ENCODE measurements around the gene ZSCAN20.
"Not testable (repeated sequence)": the region's sequence is repeated elsewhere in the genome, so short reads cannot be mapped to it uniquely, and the experiment has no call there.

The ZSCAN20 gene

DNA sequence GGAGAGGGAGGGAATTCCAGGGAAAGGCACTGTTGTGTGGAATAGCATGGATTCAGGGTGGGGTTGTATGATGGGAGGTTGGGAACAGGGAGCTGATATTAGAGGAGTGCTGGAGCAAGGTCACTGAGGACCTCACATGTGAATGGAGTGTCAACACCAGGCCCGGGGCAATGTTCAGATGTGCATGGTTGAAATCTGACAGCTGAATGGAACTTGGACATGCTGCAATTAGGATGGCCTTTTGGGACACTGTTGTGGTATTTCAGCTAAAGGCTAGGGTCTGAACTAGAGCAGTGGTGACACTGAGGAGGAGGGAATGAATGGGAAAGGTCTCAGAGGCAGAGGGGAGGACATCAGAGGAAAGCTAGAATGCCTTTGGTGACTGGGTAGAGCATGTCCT lies 25.0 kb downstream of the ZSCAN20 start:
- DNase-seq = no peak

DNA sequence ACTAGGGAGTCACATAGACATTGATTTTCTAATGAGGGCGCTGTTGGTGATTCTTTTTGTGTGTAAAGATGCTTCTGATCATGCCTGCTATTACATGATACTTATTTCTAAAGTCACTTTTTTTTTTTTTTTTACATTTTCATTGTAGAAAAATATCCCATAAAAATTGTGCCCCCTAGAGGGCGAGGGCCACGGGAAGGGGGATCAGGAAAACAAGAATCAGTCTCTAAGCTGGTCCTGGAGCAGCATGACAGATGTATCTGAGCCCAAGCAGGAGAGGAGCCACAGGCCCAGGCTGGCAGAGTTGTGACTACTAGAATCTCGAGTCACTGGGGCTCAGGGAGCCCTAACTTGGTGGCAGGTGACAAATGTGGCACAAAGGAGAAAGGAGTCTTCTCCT lies 28.1 kb downstream of the ZSCAN20 start:
- no peak for DNase-seq

DNA sequence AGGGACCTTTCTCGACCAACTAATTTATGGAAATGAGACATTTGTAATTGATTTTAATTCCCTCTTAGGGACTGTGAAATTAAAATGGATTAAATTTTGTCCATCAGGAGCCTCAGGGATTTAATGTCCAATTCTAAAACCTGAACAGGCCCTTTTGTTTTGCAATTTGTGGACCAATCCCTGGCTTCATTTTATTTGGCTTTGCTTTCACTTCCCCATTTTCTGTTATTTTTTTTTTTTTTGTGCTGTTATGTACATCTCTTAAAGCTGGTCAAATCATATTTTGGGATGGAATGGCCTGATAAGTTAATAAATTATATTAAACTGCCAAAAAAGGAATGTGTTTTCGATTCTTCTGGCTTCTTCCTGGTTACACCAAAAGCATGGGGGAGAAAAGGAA lies 28.9 kb downstream of the ZSCAN20 start:
- DNase-seq = no peak

DNA sequence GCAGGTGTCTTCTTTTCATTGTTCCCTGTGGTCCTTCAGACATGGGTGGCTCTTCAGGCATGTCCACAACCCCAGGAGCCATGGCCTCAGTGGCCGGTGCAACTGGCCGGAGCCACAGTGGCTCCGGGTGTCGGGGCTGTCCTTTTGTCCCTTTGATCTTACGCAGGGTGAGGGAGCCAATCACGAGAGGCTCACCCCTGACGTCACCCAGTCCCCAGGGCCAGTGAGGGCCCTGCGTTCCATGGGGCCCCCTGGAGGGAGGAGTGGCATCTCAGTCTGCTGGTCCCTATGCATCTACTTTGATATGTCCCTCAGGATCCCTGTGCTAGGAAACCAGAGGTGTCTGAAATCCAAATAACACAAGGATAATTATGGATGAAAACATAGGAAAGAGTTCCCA lies 29.3 kb downstream of the ZSCAN20 start:
- DNase-seq = no peak

DNA sequence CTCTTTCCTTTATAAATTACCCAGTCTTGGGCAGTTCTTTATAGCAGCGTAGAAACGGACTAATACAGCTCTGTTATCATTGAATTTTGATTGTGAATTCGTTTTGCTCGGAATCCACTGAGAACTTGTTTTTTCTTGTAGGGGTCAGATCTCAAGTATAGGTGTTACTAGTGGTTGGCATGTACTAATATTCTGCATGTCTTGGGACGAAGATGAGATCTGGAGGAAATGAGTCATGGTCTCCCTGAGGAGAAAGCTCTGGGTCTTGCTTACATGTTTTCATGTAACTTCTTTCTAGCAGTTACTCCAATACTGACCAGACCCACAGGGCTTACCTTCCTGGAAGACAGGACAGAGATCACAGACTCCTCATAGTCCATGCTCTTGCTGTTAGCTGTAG lies 30.3 kb downstream of the ZSCAN20 start:
- DNase-seq = no peak

DNA sequence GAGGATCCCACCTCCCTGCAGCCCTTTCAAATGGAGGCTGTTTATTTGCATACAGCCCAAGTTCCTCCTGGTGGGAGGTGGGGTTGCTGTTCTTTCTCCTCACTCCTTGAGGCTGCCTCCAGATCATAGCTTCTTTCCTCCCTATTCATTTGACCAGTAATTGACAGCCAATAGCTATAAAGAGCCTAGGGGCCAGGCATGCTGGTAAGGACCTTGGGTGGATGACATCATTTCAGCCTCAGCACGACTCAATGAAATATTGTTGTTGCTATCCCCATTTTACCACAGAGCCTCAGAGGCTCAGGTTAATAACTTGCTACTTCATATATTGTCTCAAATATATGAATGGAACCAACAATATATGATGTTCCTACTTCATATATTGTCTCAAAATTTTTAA lies 31.1 kb downstream of the ZSCAN20 start:
- no peak for DNase-seq

DNA sequence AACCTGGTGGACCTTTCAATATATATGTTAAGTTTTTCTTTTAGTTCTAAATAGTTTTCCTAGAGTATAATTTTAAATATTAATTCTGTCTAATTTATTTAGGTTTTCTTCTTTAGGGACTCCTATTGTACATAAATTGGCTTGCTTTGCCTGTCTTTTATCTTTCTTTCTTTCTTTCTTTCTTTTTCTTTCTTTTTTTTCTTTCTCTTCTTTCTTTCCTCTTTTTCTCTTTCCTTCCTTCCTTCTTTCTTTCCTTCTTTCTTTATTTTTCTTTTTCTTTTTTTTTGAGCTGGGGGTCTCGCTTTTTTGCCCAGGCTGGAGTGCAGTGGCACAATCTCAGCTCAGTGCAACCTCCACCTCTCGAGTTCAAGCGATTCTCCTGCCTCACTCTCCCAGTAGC lies 35.2 kb downstream of the ZSCAN20 start:
- no peak for DNase-seq

DNA sequence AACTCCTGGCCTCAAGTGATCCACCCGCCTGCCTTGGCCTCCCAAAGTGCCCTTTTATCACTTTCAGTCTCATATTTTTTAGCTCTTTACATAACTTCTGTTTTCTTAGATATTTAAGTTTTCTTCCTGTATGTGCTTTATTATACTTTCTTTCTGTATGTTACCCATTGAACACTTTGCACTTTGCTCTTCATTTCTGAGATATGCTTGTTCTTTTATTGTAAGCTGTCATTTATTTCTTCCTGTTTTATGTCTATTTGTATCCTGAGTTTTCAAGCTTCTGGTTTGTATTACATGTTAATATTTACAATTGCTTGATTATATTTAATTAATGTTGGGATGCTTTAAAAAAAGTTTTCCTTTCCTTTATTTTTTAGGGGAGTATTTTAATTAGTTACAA lies 35.7 kb downstream of the ZSCAN20 start:
- no peak for DNase-seq

DNA sequence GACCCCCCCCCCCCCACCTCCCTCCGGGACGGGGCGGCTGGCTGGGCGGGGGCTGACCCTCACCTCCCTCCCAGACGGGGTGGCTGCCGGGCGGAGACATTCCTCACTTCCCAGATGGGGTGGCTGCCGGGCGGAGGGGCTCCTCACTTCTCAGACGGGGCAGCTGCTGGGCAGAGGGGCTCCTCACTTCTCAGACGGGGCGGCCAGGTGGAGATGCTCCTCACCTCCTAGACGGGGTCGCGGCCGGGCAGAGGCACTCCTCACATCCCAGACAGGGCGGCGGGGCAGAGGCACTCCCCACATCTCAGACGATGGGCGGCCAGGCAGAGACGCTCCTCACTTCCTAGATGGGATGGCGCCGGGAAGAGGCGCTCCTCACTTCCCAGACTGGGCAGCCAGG lies 36.8 kb downstream of the ZSCAN20 start:
- not testable (repeated sequence) for DNase-seq

DNA sequence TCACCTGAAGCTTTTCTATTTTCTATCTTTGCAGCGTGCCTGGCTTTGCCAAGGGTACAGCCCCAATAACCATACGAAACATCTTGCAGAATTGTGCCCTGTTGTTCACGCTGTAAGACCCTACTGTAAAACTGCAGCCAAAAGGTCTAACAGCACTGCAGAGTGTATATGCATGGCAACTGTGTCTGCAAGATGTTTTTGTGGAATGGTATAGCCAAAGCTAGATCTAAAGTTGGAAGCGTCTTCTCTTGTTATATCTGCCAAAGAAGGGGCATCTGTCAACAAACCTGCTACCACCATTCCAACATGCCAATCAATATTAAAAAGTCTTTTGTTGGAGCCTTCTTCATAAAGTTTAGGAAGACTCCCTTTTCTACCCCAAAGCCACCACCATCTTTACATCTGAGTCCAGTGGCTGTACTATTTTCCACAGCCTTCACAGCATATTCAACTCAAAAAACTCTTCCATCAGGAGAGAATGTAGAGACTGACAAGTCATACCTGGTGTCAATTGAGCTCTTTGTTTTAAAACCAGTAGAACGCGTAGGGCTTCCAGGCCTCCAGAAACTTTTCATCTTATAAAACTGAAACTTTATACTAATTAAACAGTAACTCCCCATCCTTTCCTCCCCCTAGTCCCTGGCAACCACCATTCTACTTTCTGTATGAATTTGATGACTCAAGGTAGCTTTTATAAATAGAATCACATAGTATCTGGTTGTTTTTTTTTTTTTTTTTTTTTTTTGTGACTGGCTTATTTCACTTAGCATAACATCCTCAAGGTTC lies 40.0 kb downstream of the ZSCAN20 start:
- DNase-seq = no peak

DNA sequence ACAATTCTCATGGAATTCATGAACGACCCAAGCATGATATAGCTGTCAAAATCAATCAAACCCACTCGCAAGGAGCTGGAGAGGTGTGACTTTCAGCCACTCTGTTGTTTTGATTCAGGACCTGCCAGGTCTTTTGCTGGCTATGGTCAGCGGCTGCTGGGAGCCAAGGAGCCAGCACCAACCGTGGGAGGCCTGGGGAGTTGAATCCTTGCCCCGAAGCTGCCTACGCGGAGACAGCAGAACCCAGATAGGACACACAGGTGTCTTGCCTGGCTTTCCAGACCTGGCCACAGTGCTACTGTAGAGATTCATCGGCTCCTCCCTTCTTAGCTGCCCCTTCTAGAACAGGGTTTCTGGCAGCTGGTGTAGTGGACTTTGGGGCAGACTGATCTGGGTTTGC lies 42.7 kb downstream of the ZSCAN20 start:
- no peak for DNase-seq

DNA sequence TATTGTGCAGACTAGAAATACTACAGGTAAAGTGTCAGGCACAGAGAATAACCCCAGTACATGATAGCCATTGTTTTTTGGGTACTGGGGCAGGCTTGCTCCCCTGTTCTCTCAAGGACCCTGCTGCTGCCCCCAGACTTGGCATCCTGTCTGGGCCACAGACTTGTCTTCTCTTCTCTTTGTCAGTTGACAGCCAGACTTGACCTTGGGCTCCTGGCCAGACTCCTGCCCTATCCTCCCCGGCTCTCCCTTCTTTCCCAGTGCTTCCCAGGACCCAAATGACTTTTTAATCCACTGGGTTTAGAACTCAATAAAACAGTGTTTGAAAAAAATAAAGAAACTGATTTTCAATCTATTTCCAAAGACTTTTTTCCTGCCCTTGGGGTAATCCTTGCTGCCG lies 43.2 kb downstream of the ZSCAN20 start:
- DNase-seq = no peak

DNA sequence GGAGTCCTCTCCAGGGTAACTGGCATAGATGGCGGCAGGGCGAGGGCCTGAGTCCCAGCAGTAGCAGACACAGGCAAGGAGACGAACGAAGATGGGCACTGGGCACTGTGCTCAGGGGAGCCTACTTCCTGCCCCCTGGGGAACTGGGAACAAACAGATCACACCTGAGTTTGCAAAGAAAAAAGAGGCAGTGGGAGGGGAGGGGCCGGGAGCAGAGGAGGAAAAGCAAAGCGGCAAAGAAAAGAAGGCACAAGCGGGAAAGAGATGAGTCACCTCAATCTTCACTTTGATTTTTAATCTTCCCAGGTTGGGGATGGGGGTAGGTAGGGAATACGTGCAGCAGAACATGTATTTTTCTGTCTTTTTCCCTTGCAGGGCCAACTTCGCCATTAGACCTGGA lies 44.0 kb downstream of the ZSCAN20 start:
- no peak for DNase-seq

DNA sequence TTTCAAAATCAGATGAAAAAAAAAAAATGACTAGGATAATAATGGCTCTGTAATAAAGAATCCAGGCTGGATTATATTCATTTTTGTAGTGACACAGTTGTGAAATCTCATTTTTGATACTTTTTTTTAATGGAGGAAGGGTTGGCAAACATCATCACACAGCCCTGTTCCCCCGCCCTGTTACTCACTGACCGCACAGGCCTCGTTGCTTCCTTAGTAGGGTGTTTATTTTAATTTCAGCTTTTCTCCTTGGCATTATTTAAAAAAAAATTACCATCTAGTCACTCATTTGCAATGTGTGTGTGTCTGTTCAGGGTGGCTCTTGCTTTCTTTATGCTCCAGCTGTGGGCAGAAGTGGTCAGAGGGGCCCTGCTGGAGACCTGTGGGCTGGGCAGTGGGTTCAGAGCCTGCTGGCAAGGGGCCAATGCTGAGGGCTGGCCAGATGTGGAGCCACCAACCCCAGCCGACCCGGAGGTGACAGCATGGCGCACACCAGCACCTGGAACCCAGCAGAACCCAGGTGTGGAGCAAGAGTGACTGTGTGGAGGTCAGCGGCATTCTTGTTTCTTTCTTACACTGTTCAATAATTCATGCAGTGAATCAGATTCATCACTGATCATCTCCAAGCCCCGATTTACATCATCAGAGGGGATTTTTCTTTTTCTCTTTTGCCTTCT lies 44.6 kb downstream of the ZSCAN20 start:
- DNase-seq = no peak

DNA sequence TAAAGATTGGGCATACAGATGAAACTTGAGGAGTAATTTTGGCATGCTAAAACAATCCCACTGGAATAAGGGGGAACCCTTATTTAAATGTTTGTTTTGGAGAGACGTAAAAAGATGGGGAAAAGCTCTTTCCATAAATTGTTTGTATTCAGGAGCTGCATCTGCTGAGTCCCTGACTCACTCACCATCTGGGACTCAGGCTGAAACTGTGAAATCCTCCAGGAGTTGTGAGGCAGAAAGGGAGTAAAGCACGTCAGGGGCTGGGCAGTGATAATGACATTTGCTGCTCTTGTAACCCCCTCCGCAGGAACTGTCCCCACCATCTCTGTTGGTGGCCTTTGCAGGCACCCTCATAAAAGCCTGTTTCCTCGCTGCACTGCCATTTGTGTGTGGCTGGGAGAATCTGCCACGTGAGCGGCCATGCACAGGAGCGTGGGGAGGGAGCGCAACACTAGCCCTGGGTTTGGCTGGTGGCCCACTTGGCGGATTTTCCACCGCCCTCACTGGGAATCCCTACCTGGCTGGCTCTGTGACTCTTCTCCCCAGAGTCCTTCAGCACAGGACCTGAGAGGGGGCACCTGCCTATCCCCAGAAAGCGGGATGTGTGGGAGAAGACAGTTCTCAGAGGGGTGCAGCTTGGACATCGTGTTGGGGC lies 45.3 kb downstream of the ZSCAN20 start:
- no peak for DNase-seq

DNA sequence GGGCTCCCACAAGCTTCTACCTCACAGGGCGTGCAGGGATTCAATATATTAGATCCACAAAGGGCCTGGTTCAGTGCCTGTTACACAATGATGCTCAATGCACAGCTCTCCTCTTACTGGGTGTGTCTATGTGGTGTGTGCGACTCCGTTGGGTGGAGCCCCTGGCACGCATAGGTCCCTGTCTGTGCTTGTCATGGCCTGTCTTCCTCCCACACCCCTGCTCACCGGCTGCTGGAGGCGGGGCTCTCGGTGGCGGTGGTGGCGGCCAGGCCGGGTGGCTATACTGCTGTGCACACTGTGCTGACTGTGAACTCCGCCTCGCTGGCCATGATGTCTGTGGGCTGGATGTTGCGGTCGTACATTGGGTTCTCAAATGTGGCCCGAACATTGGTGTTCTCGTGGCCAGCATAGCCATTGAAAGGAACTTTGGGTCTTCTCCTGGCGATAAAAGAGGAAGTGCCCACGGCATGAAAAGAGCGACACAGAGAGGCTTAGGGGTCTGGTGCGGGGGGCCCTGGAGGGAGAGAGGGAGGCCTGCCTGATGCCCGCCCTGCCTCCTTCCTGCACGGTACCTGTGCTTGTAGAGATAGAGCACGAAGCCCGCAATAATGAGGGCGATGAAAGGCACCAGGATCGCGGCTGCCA lies 46.9 kb downstream of the ZSCAN20 start:
- DNase-seq = no peak

DNA sequence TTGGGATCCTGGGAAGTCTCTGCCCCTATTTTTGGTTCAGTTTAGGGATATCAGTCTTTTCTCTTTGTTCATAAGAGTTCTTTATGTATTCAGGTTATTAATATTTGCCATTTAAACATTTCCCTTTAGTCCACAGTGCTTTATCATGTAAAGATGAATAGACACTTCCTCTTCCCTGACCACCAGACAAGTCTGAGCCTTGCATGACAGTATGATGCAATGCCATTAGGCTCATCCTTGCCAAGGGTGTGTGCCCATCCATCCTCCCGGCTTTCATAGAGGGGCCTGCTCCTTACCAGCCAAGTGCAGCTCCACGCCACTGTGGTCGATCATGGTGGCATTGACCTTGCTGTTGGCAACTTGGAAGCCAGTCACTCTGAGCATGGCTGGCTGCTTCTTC lies 52.1 kb downstream of the ZSCAN20 start:
- no peak for DNase-seq

DNA sequence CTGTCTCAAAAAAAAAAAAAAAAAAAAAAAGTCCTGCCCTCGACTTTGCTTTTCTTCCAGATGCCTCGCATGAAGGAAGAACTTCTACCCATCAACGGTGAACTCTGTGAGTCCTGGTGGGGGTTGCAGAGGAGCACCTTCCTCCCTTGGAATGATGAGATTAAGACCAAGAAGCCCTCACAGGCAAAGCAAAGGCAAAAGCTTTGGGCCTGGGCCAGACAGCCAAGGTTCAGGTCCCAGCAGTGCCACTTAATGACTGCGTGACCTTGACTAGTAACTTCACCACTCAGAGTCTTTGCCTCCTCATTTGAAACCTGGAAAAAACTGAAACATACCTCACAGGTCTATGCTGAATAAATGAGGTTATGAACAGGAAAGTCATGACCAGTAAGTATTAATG lies 55.5 kb downstream of the ZSCAN20 start:
- no peak for DNase-seq

DNA sequence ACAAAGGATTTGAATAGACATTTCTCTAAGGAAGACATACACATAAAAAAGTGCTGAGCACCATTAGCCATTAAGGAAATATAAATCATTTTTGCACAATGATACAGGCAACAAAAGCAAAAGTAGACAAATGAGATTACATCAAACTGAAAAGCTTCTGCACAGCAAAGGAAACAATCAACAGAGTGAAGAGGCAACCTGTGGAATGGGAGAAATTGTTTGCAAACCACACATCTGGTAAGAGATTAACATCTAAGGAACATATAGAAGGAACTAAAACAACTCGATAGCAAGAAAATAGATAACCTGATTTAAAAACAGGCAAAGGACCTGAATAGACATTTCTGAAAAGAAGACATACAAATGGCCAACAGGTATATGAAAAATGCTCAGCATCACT lies 57.5 kb downstream of the ZSCAN20 start:
- no peak for DNase-seq

DNA sequence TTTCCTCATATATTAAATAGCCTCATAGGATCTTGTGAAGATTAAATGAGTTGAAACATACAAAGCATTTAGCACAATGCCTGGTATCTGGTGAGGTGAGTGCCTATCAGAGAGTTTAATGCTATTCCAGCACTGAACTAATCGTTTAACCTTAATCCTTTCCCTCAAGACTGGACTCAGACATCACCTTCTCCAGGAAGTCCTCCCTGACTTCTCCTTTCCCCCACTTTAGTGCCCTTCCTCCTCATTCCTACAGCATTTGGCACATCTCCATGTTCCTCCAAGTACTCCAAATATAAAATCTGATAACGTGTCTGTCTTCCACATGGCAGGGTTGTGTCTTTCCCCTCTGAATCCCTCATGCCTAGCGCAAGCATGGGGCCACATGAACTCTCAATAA lies 59.8 kb downstream of the ZSCAN20 start:
- no peak for DNase-seq

DNA sequence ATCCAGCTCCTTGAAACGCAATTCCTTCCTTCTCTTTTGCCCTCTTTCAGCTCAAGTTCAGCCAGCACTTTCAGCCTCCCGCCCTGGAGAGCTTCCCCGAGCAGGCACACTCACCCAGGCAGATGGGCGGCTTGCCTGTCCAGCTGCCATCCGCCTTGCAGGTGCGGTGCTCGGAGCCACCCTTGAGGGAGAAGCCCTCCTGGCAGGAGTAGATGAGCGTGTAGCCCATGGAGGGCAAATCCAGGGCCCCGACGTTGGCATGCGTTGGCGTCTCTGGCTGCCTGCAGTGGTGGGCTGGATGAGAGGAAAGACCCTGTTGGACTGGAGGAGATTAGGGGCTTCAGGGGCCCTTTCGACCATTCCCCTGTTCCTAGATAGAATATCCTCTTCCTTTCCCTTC lies 60.5 kb downstream of the ZSCAN20 start:
- no peak for DNase-seq

DNA sequence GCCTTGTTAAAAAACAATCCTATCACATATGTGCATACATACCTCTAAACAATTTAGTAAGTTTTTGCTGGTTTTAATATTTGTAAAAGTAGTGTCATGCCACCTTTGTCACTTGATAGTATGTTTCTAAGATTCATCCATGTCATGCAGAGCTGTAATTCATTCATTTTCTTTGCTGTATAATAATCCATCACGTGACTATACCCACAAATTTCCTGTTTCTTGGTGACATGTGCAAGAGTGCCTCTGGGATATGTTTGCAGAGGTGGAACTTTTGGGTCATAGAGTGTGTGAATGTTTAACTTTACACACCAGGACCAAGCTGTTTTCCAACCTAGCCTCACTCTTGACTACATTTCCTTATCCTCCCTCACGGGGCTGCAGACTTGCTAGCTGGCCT lies 62.9 kb downstream of the ZSCAN20 start:
- DNase-seq = no peak

DNA sequence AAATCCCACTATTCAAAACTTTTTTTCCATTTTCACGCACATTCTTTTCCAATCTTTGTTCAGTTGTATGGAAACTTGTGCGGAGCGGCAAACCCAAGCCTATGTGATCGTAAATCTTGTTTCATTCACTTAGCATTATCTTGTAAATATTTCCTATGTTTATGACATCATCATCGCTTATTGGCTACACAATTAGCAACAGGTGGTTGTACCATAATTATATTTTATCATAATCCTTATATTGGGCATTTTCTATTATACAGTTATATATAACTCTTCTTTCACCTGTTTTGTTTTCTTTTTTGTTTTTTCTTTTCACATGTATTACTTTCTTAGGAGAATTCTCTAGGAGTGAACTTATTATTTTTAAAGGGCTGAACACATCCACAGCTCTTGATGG lies 65.4 kb downstream of the ZSCAN20 start:
- DNase-seq = no peak

DNA sequence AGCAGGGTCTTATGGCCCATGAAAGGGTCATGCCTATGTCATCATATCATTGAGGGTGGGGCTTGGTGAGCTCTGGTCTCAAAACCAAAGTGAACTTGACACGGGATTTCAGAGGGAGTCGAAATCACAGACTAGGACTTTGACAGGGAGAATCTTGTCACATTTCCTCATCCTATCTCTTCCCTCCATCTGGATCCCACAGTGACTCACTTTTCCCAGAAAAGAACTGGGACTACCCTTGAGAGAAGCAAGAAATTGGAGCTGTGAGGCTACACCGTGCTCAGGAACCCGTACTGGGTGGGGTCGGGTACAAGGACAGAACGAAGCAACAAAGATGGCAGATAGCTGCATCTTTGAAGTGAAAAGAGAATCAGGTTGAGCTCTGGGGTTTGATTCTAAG lies 69.5 kb downstream of the ZSCAN20 start:
- no peak for DNase-seq
